A673 (cell line): ENCODE results near the gene KMT2B. TPM values are rescaled to one million over a fixed set of nuclear protein-coding genes. Genes with fewer than 3 reads are reported as not detected.

Experiments used
- BruUV-seq: library from RNA; stranded (reverse); fragments of 400-500 nt; replicated peaks from 2 replicates; lab custom pipeline; 2021; lab: Mats Ljungman, UMichigan
- CTCF ChIA-PET: fragments of 300-600 bp; sonication (Branson Sonifier 250); formaldehyde crosslinking; loops from one replicate; lab custom pipeline; 2022; ENCODE audit warnings: antibody characterized with exemption; lab: Charles Lee
- POLR2A ChIA-PET: fragments of 300-600 bp; sonication (Branson Sonifier 250); formaldehyde crosslinking; loops from one replicate; lab custom pipeline; 2022; ENCODE audit warnings: antibody characterized with exemption; ENCODE audit not compliant: low non-redundant PET; lab: Charles Lee
- DNase-seq: peaks from one replicate; pipeline ENCODE4 v3.0.0-alpha.2; 2015; ENCODE audit warnings: low spot score
- H3K27ac ChIP-seq: fragments of 200-600 bp; sonication (generic); 2 replicates; pipeline ENCODE4 v1.5.1; 2016; ENCODE audit warnings: mixed run types, low read depth, mild to moderate bottlenecking, mixed read lengths, antibody characterized with exemption, low read length; ENCODE audit not compliant: poor library complexity, severe bottlenecking
- H3K27me3 ChIP-seq: fragments of 200-600 bp; sonication (generic); replicated peaks from 2 replicates; pipeline ENCODE4 v1.6.1; 2017; ENCODE audit warnings: mixed run types, low read depth, mild to moderate bottlenecking, mixed read lengths, antibody characterized with exemption, low read length; ENCODE audit not compliant: insufficient read depth, poor library complexity
- H3K36me3 ChIP-seq: fragments of 200-600 bp; sonication (generic); 2 replicates; pipeline ENCODE4 v1.6.1; 2016; ENCODE audit warnings: mixed run types, mild to moderate bottlenecking, mixed read lengths, antibody characterized with exemption, low read length; ENCODE audit not compliant: insufficient read depth, poor library complexity, severe bottlenecking
- H3K4me1 ChIP-seq: fragments of 200-600 bp; sonication (generic); 2 replicates; pipeline ENCODE4 v1.6.1; 2017; ENCODE audit warnings: mixed run types, mild to moderate bottlenecking, mixed read lengths, antibody characterized with exemption, low read length; ENCODE audit not compliant: insufficient read depth, poor library complexity, severe bottlenecking
- H3K4me3 ChIP-seq: fragments of 200-600 bp; sonication (generic); 2 replicates; pipeline ENCODE4 v1.5.1; 2016; ENCODE audit warnings: low read depth, mixed run types, mild to moderate bottlenecking, mixed read lengths, low read length; ENCODE audit not compliant: poor library complexity, severe bottlenecking
- H3K9me3 ChIP-seq: fragments of 200-600 bp; sonication (generic); 2 replicates; pipeline ENCODE4 v1.6.1; 2016; ENCODE audit warnings: mixed run types, low read depth, mild to moderate bottlenecking, mixed read lengths, antibody characterized with exemption, low read length; ENCODE audit not compliant: poor library complexity, severe bottlenecking
- EZH2 ChIP-seq: fragments of 200-600 bp; sonication (generic); IDR thresholded peaks from 2 replicates; pipeline ENCODE4 v1.6.1; 2017; ENCODE audit warnings: borderline replicate concordance, low read depth, mild to moderate bottlenecking, mixed read lengths, antibody characterized with exemption, low read length; ENCODE audit not compliant: poor library complexity, severe bottlenecking
- intact Hi-C: fragments of 100-400 bp; cut with micrococcal nuclease; formaldehyde crosslinking; loops from one replicate; pipeline ENCODE4 v1.10.0; 2022; ENCODE audit not compliant: unreplicated experiment
- total RNA-seq: library from RNA; stranded (reverse); gene quantifications from 2 replicates; pipeline ENCODE4 v1.2.3, GENCODE V29; 2021
- TF ChIP-seq, protein P1 (sequence below): fragments of 300-800, 200-600 bp; sonication (generic); conservative IDR thresholded peaks from 2 replicates; pipeline ENCODE4 v1.5.1; 2017; ENCODE audit warnings: low read depth, mild to moderate bottlenecking, antibody characterized with exemption, low read length, moderate library complexity, mixed read lengths

KMT2B gene
- total RNA-seq, 1 experiment from 2014 or later = 49.1 TPM

DNA sequence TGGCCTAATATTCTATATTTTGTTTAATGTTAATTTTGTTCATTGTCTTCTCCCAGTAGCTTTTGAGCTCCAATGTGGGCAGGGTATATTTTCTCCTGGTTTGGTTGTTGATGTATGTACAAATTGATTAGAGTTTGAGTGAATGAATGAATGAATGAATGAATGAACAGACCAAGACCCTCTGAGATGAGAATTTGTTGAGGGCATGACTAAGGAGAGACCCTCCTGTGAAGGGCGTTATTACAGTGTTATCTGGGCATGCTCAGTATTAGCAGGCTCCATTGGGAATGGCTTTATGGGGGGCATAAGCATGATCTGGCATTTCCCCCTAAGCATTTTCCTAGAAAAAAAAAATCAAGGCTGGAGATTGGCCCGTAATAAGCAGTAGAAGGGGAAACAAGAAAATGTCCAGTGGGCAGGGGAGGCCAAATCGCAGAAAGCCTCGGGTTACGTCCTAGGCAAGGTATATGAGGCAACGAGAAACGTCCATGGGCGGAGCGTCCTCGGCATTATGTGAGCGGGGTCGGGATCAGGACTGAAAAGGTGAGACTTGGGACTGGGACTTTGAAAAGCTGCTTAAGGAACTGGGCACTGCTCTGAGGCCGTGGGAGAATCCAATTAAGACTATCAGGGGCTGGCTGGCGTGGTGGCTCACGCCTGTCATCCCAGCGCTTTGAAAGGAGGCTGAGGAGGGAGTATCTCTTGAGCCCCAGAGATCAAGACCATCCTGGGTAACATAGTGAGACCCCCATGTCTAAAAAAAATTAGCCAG lies 56.7 kb downstream of the KMT2B start:
- Histone ChIP-seq H3K36me3 (peaks cover 16% of the 10 kb centered on the region), H3K27ac (no peak overlapping the region), H3K9me3 (no peaks in the 10 kb centered on the region), H3K4me3 (peak overlapping the region; percentile 81), H3K4me1 (peaks cover 13% of the 10 kb centered on the region), H3K27me3 (no peaks in the 10 kb centered on the region)
- ChIA-PET CTCF (no interaction called here), POLR2A (no interaction called here)
- no TSS peak for BruUV-seq
- intact Hi-C loops = no loop called here
- TF ChIP-seq, protein P1, sequence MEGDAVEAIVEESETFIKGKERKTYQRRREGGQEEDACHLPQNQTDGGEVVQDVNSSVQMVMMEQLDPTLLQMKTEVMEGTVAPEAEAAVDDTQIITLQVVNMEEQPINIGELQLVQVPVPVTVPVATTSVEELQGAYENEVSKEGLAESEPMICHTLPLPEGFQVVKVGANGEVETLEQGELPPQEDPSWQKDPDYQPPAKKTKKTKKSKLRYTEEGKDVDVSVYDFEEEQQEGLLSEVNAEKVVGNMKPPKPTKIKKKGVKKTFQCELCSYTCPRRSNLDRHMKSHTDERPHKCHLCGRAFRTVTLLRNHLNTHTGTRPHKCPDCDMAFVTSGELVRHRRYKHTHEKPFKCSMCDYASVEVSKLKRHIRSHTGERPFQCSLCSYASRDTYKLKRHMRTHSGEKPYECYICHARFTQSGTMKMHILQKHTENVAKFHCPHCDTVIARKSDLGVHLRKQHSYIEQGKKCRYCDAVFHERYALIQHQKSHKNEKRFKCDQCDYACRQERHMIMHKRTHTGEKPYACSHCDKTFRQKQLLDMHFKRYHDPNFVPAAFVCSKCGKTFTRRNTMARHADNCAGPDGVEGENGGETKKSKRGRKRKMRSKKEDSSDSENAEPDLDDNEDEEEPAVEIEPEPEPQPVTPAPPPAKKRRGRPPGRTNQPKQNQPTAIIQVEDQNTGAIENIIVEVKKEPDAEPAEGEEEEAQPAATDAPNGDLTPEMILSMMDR = no peak
- TF ChIP-seq EZH2 = no peak
- DNase-seq = no peak

DNA sequence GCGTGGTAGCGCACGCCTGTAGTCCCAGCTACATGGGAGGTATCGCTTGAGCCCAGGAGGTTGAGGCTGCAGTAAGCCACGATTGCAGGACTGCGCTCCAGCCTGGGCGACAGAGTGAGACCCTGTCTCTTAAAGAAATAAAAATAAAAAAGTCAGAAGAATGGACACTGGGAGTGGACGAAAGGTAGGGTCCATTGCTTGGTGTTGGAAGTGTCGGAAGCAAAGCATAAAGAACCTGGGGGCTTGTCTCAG lies 57.2 kb downstream of the KMT2B start:
- POLR2A ChIA-PET = no interaction called here
- H3K4me3 ChIP-seq = peak overlapping the region; percentile 81
- no peaks in the 10 kb centered on the region for H3K27me3 ChIP-seq
- H3K27ac ChIP-seq = no peak overlapping the region
- peaks cover 16% of the 10 kb centered on the region for H3K36me3 ChIP-seq
- BruUV-seq = no TSS peak
- CTCF ChIA-PET = no interaction called here
- H3K9me3 ChIP-seq = no peaks in the 10 kb centered on the region
- DNase-seq = no peak
- peaks cover 13% of the 10 kb centered on the region for H3K4me1 ChIP-seq
- intact Hi-C loops = no loop called here
- TF ChIP-seq, protein P1 = no peak
- TF ChIP-seq EZH2 = no peak

DNA sequence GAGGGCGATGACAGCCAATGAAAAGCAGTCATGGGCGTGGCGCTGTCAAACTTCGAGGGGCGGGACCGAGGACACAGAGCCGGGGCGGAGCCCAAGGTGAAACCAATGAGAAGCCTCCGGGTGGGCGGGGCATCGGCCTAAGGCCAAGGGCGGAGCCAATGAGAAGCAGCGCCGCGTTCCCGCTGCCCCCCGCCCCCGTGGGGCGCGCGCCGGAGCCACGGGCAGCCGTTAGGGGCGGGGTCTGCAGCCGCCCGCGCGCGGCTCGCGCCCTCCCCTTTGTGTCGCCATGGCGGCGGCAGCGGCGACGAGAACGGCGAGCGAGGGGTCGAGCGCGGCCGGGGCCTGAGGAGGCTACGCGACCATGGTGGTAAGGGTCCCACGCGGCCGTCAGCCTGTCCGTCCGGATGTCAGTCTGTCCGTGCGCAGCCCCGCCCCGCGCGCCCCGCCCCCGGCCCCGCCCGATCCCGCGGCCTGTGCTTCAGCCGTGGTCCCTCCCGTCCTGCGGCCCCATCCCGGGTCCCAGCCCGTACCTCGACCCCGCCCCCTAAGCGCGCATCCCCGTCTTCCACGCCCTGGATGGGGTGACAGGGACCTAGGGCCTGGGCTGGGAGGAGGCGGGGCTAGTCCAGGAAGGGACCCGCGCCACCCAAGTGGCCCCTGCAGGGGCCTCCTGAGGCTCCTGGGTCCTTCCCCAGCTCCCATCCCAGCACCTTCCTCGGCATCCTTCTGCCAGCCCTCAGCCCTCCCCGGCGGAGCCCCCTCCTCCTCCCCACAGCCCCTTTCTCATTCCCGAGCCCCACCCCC lies 57.7 kb downstream of the KMT2B start, which contains the start of gene ARHGAP33:
Gene ARHGAP33, plus strand, starts transcription at position 267 of the 804 bp plus-strand sequence. Its CDS starts 95 bp downstream, at position 362.
- CTCF ChIA-PET = no interaction called here

More for the DNA sequence above, 57.7 kb downstream of the KMT2B start, which contains the start of gene ARHGAP33:
- POLR2A ChIA-PET = no interaction called here
- intact Hi-C loops = no loop called here
- Histone ChIP-seq H3K27me3 (no peaks in the 10 kb centered on the region), H3K27ac (peak within 1 kb of the TSS; percentile 37), H3K4me1 (peaks cover 13% of the 10 kb centered on the region), H3K36me3 (peaks cover 16% of the 10 kb centered on the region), H3K9me3 (no peaks in the 10 kb centered on the region), H3K4me3 (peak within 1 kb of the TSS; percentile 81)
- DNase-seq = peak; percentile 99
- no TSS peak for BruUV-seq
- TF ChIP-seq EZH2 = no peak
- TF ChIP-seq, protein P1 = no peak
